ENCODE results near the gene NADSYN1. TPM values are rescaled to one million over a fixed set of nuclear protein-coding genes. Genes with fewer than 3 reads are reported as not detected.

Gene NADSYN1
- total and polyA plus RNA-seq, 4 donors, result 62.8 to 79.3 (median 65.0) TPM

GRCh38 chr11:71456831-71457230 is 3.8 kb downstream of the NADSYN1 start:
- 96 to 99% methylated on average over 10 of the region's 10 CpGs for WGBS, 2 donors
- Histone ChIP-seq H3K9ac (ENCODE audit: insufficient read depth in 1 of 2, low read length in 2 of 2) (no peak overlapping the region), H3K27ac (ENCODE audit: low read depth in 1 of 2, low read length in 1 of 2) (no peak overlapping the region), H3K36me3 (ENCODE audit: control insufficient read depth in 4 of 4, insufficient read depth in 4 of 4, low read length in 4 of 4) (peaks cover 4 to 46% (median 18%) of the 10 kb centered on the region in 4 donors), H3K4me1 (ENCODE audit: control insufficient read depth in 5 of 5, insufficient read depth in 5 of 5, low read length in 5 of 5) (peaks cover 5 to 17% (median 8%) of the 10 kb centered on the region in 5 donors), H3K9me3 (ENCODE audit: control insufficient read depth in 4 of 4, insufficient read depth in 3 of 4, low read length in 3 of 4) (no peaks in the 10 kb centered on the region), H3K4me3 (no peak overlapping the region), H3K27me3 (ENCODE audit: control insufficient read depth in 3 of 3, insufficient read depth in 3 of 3, low read length in 2 of 3) (no peaks in the 10 kb centered on the region)
- ATAC-seq (ENCODE audit: insufficient read depth, low FRiP score) (no peak), DNase-seq (no peak)
- no peak for TF ChIP-seq CTCF (IDR thresholded peaks at IDR 0.05; ENCODE audit: control extremely low read depth, extremely low read depth)

GRCh38 chr11:71458146-71459070 is 5.4 kb downstream of the NADSYN1 start:
- Histone ChIP-seq H3K9ac (ENCODE audit: insufficient read depth in 1 of 2, low read length in 2 of 2) (no peak overlapping the region), H3K36me3 (ENCODE audit: control insufficient read depth in 4 of 4, insufficient read depth in 4 of 4, low read length in 4 of 4) (peaks cover 4 to 49% (median 18%) of the 10 kb centered on the region in 4 donors), H3K4me3 (no peak overlapping the region), H3K27ac (ENCODE audit: low read depth in 1 of 2, low read length in 1 of 2) (no peak overlapping the region), H3K9me3 (ENCODE audit: control insufficient read depth in 4 of 4, insufficient read depth in 3 of 4, low read length in 3 of 4) (no peaks in the 10 kb centered on the region), H3K27me3 (ENCODE audit: control insufficient read depth in 3 of 3, insufficient read depth in 3 of 3, low read length in 2 of 3) (no peaks in the 10 kb centered on the region), H3K4me1 (ENCODE audit: control insufficient read depth in 5 of 5, insufficient read depth in 5 of 5, low read length in 5 of 5) (peaks cover 4 to 12% (median 8%) of the 10 kb centered on the region in 5 donors)
- TF ChIP-seq CTCF (IDR thresholded peaks at IDR 0.05; ENCODE audit: control extremely low read depth, extremely low read depth), result no peak
- no peak for ATAC-seq (ENCODE audit: insufficient read depth, low FRiP score)
- 96% methylated on average over 26 of the region's 26 CpGs for WGBS, 2 donors
- no peak for DNase-seq

- Histone ChIP-seq H3K36me3 (ENCODE audit: control insufficient read depth in 4 of 4, insufficient read depth in 4 of 4, low read length in 4 of 4) (peaks cover 4 to 55% (median 20%) of the 10 kb centered on the region in 4 donors), H3K27ac (ENCODE audit: low read depth in 1 of 2, low read length in 1 of 2) (no peak overlapping the region), H3K9ac (ENCODE audit: insufficient read depth in 1 of 2, low read length in 2 of 2) (no peak overlapping the region), H3K9me3 (ENCODE audit: control insufficient read depth in 4 of 4, insufficient read depth in 3 of 4, low read length in 3 of 4) (no peaks in the 10 kb centered on the region), H3K4me1 (ENCODE audit: control insufficient read depth in 5 of 5, insufficient read depth in 5 of 5, low read length in 5 of 5) (peaks cover 0 to 6% (median 0%) of the 10 kb centered on the region in 5 donors), H3K27me3 (ENCODE audit: control insufficient read depth in 3 of 3, insufficient read depth in 3 of 3, low read length in 2 of 3) (no peaks in the 10 kb centered on the region), H3K4me3 (no peak overlapping the region)
- no peak for TF ChIP-seq CTCF (IDR thresholded peaks at IDR 0.05; ENCODE audit: control extremely low read depth, extremely low read depth)
- 95 to 96% methylated on average over 23 of the region's 23 CpGs for WGBS, 2 donors
- ATAC-seq (ENCODE audit: insufficient read depth, low FRiP score) (no peak), DNase-seq (no peak)
These were observed 6.2 kb downstream of the NADSYN1 start for GRCh38 chr11:71459076-71459766.

All from lung (tissue), 12 donors.